Caco-2 (cell line): ENCODE results near the gene BCAT1. TPM values are rescaled to one million over a fixed set of nuclear protein-coding genes. Genes with fewer than 3 reads are reported as not detected.
"Not testable (repeated sequence)": the region's sequence is repeated elsewhere in the genome, so short reads cannot be mapped to it uniquely, and the experiment has no call there.

Source experiments
- BruUV-seq: library from RNA; stranded (reverse); fragments of 400-500 nt; replicated peaks from 2 replicates; lab custom pipeline; 2021; lab: Mats Ljungman, UMichigan
- CTCF ChIA-PET: fragments of 300-600 bp; sonication (Branson Sonifier 250); formaldehyde crosslinking; loops from one replicate; lab custom pipeline; 2022; ENCODE audit warnings: antibody characterized with exemption; lab: Charles Lee
- POLR2A ChIA-PET: fragments of 300-600 bp; sonication (Branson Sonifier 250); formaldehyde crosslinking; loops from one replicate; lab custom pipeline; 2022; ENCODE audit warnings: antibody characterized with exemption; lab: Charles Lee
- DNase-seq, 2 experiments: peaks; one replicate each; pipeline versions ENCODE4 v3.0.0 to v3.0.0-alpha.2; 2020 to 2022
- H3K27me3 ChIP-seq: replicated peaks from 2 replicates; pipeline ENCODE4 v1.6.0; 2011; ENCODE audit warnings: low read length; ENCODE audit not compliant: control insufficient read depth, insufficient read depth
- H3K36me3 ChIP-seq: 2 replicates; pipeline ENCODE4 v1.5.1; 2011; ENCODE audit warnings: low read length; ENCODE audit not compliant: control insufficient read depth, insufficient read depth
- H3K4me1 ChIP-seq: fragments of 250-450 bp; sonication (Bioruptor Pico); 2 replicates; pipeline ENCODE4 v1.5.1; 2020; ENCODE audit warnings: mild to moderate bottlenecking
- H3K4me3 ChIP-seq: 2 replicates; pipeline ENCODE4 v1.5.1; 2011; ENCODE audit warnings: low read depth, mild to moderate bottlenecking, control low read depth, low read length
- H3K9me3 ChIP-seq: fragments of 250-450 bp; sonication (Bioruptor Pico); 2 replicates; pipeline ENCODE4 v1.5.1; 2020; ENCODE audit warnings: mild to moderate bottlenecking, moderate library complexity
- H3K27ac Mint-ChIP-seq: one replicate; pipeline ENCODE4 v1.8.0; 2022; ENCODE audit warnings: mixed read lengths; ENCODE audit not compliant: unreplicated experiment
- H3K27me3 Mint-ChIP-seq: one replicate; pipeline ENCODE4 v1.8.0; 2022; ENCODE audit warnings: mixed read lengths; ENCODE audit not compliant: insufficient read depth, unreplicated experiment
- H3K36me3 Mint-ChIP-seq: one replicate; pipeline ENCODE4 v1.8.0; 2022; ENCODE audit warnings: mild to moderate bottlenecking, mixed read lengths; ENCODE audit not compliant: insufficient read depth, unreplicated experiment
- H3K4me1 Mint-ChIP-seq: one replicate; pipeline ENCODE4 v1.8.0; 2022; ENCODE audit warnings: low read depth, mixed read lengths; ENCODE audit not compliant: unreplicated experiment
- H3K4me3 Mint-ChIP-seq: one replicate; pipeline ENCODE4 v1.8.0; 2022; ENCODE audit warnings: mild to moderate bottlenecking, moderate library complexity, mixed read lengths; ENCODE audit not compliant: unreplicated experiment
- H3K9me3 Mint-ChIP-seq: one replicate; pipeline ENCODE4 v1.8.0; 2022; ENCODE audit warnings: mixed read lengths; ENCODE audit not compliant: unreplicated experiment
- CTCF ChIP-seq, 2 experiments: fragments of 200-600 bp in 1 of 2; IDR thresholded peaks; 1 replicate in 1 of 2; 2 replicates in 1 of 2; pipeline versions ENCODE4 v1.5.1 to v1.8.0; 2011 to 2022; ENCODE audit warnings: antibody characterized with exemption in 1 of 2, control low read depth in 1 of 2, inconsistent platforms in 1 of 2, low read depth in 1 of 2, low read length in 1 of 2, mild to moderate bottlenecking in 1 of 2, moderate library complexity in 1 of 2; ENCODE audit not compliant: insufficient read depth in 1 of 2, severe bottlenecking in 1 of 2, unreplicated experiment in 1 of 2
- intact Hi-C: fragments of 100-400 bp; cut with micrococcal nuclease; formaldehyde crosslinking; loops from one replicate; pipeline ENCODE4 v1.10.0; 2022; ENCODE audit not compliant: unreplicated experiment
- total RNA-seq: library from RNA; stranded (reverse); gene quantifications from 2 replicates; pipeline ENCODE4 v1.2.3, GENCODE V29; 2022

Gene BCAT1
- total RNA-seq, 1 experiment from 2014 or later, result 432 TPM

DNA sequence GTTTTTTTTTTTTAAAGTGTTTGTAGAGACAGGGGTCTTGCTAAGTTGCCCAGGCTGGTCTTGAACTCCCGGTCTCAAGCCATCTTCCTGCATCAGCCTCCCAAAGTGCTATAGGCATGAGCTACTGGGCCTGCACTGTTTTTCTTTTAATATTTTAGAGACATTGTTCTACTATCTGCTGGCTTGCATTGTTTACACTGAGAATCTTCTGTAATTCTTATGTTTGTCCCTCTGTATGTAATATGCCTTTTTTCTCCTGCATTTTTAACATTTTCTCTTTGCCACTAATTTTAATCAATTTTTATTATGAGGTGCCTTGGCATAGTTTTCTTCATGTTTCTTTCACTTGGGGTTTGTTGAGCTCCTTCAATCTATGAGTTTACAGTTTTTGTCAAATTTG lies 15.4 kb upstream of the BCAT1 start:
- H3K36me3 ChIP-seq, result no peaks in the 10 kb centered on the region
- H3K4me1 Mint-ChIP-seq, result peaks cover 28% of the 10 kb centered on the region
- ChIA-PET POLR2A (interaction anchor here (0.5 kb wide), 1 partner anchor 18 kb away, joined by 5 read pairs; no protein-coding TSS in a partner anchor), CTCF (no interaction called here)
- no peak for TF ChIP-seq CTCF (IDR thresholded peaks at IDR 0.05; ENCODE audit: insufficient read depth in 1 of 2, low read depth in 1 of 2, low read length in 1 of 2, severe bottlenecking in 1 of 2, unreplicated experiment in 1 of 2)
- H3K4me3 Mint-ChIP-seq, result no peak overlapping the region
- no peak overlapping the region for H3K27ac Mint-ChIP-seq
- peaks cover 42% of the 10 kb centered on the region for H3K9me3 Mint-ChIP-seq
- BruUV-seq, result no TSS peak
- intact Hi-C loops, result no loop called here
- H3K4me1 ChIP-seq, result peaks cover 16% of the 10 kb centered on the region; the same call in 1 of the 2 replicates
- DNase-seq, result no peak
- no peaks in the 10 kb centered on the region for H3K27me3 Mint-ChIP-seq
- no peaks in the 10 kb centered on the region for H3K36me3 Mint-ChIP-seq
- peaks cover 20% of the 10 kb centered on the region for H3K9me3 ChIP-seq
- no peaks in the 10 kb centered on the region for H3K27me3 ChIP-seq
- no peak overlapping the region for H3K4me3 ChIP-seq

DNA sequence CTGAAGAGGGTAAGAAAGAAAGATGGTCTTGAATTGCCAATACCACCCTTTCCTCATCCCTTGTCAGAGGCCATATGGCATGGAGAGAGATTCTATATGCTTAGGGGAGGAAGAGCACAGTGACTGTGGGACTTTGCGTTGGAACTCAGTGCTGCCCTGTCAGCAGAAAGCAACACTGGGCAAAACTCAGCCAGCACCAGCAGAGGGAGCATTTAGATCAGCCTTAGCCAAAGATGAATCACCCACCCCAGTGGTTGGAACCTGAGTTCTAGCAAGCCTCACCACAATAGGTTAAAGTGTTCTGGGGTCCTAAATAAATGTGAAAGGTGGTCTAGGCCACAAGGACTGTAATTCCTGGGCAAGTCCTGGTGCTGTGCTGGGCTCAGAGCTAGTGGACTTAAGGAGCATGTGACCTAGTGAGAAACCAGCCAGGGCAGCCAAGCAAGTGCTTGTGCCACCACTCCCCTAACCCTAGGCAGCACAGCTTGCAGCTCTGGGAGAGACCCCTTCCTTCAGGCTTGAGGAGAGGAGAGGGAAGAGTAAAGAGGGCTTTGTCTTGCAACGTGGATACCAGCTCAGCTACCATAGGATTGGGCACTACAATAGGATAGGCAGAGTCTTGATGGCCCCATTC lies 11.4 kb upstream of the BCAT1 start:
- Mint-ChIP-seq H3K4me3 (no peak overlapping the region), H3K9me3 (peaks cover 42% of the 10 kb centered on the region), H3K27me3 (no peaks in the 10 kb centered on the region), H3K27ac (no peak overlapping the region), H3K36me3 (no peaks in the 10 kb centered on the region), H3K4me1 (peaks cover 28% of the 10 kb centered on the region)
- DNase-seq, result peak; percentile 56 to 68
- POLR2A ChIA-PET, result no interaction called here
- peaks cover 17% of the 10 kb centered on the region for H3K9me3 ChIP-seq
- no peak overlapping the region for H3K4me3 ChIP-seq
- no peaks in the 10 kb centered on the region for H3K36me3 ChIP-seq
- TF ChIP-seq CTCF (IDR thresholded peaks at IDR 0.05; ENCODE audit: insufficient read depth in 1 of 2, low read depth in 1 of 2, low read length in 1 of 2, severe bottlenecking in 1 of 2, unreplicated experiment in 1 of 2), result peak; percentile 60 to 78
- intact Hi-C loops, result loop anchor here (1.0 kb wide), 3 partner anchors 28 to 195 kb away; no protein-coding TSS in a partner anchor
- BruUV-seq, result no TSS peak
- peaks cover 16% of the 10 kb centered on the region; the same call in 1 of the 2 replicates for H3K4me1 ChIP-seq
- no peaks in the 10 kb centered on the region for H3K27me3 ChIP-seq
- CTCF ChIA-PET, result interaction anchor here (0.7 kb wide), 1 partner anchor 175 kb away, joined by 3 read pairs; no protein-coding TSS in a partner anchor

GRCh38 chr12:24956351-24956750 lies 7.5 kb upstream of the BCAT1 start:
- H3K36me3 ChIP-seq, intact Hi-C loops, H3K27me3 ChIP-seq, H3K36me3 Mint-ChIP-seq, H3K4me3 ChIP-seq, CTCF ChIA-PET, POLR2A ChIA-PET, H3K27me3 Mint-ChIP-seq, DNase-seq, H3K9me3 ChIP-seq, H3K4me1 Mint-ChIP-seq, H3K4me3 Mint-ChIP-seq, BruUV-seq, H3K4me1 ChIP-seq, H3K27ac Mint-ChIP-seq: not testable (repeated sequence)
- peaks cover 33% of the 10 kb centered on the region for H3K9me3 Mint-ChIP-seq
